ENCODE measurements around the gene RGMA. TPM values are rescaled to one million over a fixed set of nuclear protein-coding genes. Genes with fewer than 3 reads are reported as not detected.

Gene RGMA, protein sequence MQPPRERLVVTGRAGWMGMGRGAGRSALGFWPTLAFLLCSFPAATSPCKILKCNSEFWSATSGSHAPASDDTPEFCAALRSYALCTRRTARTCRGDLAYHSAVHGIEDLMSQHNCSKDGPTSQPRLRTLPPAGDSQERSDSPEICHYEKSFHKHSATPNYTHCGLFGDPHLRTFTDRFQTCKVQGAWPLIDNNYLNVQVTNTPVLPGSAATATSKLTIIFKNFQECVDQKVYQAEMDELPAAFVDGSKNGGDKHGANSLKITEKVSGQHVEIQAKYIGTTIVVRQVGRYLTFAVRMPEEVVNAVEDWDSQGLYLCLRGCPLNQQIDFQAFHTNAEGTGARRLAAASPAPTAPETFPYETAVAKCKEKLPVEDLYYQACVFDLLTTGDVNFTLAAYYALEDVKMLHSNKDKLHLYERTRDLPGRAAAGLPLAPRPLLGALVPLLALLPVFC
- total RNA-seq (2022; extraction: Qiagen RNA extraction; ENCODE audit: low read depth), result 0.16 to 0.31 TPM (median 0.18 TPM) in 5 replicates

DNA sequence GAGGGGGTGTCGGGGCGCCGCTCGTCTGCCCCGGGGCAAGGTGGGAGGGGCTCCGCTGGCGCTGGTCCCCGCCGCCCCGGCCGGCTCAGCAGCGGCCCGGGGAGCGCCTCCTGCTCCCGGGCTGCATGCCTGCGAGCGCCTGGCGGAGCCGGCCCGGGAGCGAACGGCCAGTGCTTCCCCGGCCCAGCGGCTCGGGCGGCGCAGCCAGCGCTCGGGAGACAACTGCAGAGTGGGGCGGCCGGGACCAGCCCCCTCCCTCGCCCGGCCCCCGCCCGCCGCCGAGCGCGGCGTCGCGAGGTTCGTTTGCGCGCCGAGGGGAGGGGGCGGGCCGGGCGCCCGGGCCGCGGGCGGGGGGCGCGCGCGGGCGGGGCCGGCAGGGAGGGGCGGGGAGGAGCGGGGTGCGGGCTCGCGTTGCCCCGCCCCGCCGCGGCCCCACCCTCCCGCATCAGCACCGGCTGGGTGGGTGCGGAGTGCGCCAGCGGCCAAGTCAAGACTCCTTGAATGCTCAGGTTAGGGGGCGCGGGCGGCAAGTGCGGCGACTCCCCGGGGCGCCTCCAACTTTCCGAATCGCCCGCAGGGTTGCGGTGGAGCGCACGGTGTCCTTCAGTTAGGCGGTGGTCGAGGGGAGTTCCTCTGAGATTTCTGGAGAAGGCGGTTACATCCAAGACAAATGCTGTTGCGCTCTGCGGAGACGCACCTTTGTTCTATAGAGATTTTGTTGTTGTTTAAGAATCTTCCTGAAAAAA is at the start of gene RGMA:
RGMA (minus strand) TSS at position 231 of the 746 bp plus-strand sequence. CDS start 279 bp downstream, outside the sequence.

Other genes with a start within 250 kb of the RGMA start
- 27.5 to 35.0 TPM (median 29.2 TPM) in 5 replicates for gene CHD2, start 188.9 kb downstream of the RGMA start, total RNA-seq (2022; extraction: Qiagen RNA extraction; ENCODE audit: low read depth)

Measured in A549 treated with CpdA at 1 μM for 4 hours (cell line).